Stimulated activated CD8-positive, alpha-beta memory T cell treated with anti-CD3 and anti-CD28 coated beads, Interleukin-7, amount 100 ng/mL, for 4 hours (primary cell): Measurements from ENCODE around the gene ST8SIA4.
A peak's percentile ranks its signal among the peaks of the same experiment; 100 is the strongest.
"Not testable (repeated sequence)": the region's sequence is repeated elsewhere in the genome, so short reads cannot be mapped to it uniquely, and the experiment has no call there.

Experiments
- DNase-seq, 2 donors: peaks; one replicate each; pipeline ENCODE4 v3.0.0-alpha.2; 2020; ENCODE audit warnings: low read depth in 2 of 2

The ST8SIA4 gene

DNA sequence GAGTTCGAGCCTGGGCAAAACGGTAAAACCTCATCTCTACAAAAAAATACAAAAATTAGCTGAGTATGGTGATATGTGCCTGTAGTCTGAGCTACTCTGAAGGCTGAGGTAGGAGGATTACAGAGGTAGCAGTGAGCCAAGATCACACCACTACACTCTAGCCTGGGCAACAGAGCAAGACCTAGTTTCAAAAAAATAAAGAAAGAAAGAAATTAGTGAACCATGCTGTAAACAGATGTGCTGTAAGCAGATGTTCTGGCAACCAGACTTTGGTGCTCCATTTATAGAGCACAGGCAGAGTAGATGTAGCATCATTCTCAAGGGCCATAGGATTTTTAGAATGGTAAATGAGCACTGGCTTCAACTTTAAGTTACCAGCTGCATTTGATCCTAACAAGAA lies 115.4 kb downstream of the ST8SIA4 start:
- DNase-seq: no peak

- DNase-seq: not testable (repeated sequence)
Observed at GRCh38 chr5:100785536-100785935, 117.5 kb downstream of the ST8SIA4 start.

DNA sequence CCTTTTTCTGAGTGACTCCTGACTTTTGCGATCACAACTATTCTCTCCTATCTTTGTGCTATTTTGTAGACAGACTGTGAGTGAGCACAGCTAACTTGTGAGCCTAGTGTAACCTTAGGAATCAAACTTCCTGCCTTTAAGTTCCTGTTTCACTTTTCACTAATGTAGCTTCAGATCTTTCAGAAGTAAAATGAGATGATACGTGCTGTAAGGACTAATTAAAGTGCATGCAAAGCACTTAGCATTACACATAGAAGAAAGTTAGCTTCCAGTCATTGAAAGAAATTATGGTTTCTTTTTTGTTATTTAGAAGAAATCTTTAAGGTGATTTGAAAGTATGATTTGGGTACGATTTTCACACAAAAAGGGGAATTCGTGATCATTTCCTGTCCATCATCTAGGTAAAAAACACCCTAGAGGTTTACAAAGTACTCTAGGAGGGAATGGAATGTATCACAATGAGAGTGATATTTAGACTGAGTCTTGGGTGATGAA lies 122.7 kb downstream of the ST8SIA4 start:
- DNase-seq: no peak

DNA sequence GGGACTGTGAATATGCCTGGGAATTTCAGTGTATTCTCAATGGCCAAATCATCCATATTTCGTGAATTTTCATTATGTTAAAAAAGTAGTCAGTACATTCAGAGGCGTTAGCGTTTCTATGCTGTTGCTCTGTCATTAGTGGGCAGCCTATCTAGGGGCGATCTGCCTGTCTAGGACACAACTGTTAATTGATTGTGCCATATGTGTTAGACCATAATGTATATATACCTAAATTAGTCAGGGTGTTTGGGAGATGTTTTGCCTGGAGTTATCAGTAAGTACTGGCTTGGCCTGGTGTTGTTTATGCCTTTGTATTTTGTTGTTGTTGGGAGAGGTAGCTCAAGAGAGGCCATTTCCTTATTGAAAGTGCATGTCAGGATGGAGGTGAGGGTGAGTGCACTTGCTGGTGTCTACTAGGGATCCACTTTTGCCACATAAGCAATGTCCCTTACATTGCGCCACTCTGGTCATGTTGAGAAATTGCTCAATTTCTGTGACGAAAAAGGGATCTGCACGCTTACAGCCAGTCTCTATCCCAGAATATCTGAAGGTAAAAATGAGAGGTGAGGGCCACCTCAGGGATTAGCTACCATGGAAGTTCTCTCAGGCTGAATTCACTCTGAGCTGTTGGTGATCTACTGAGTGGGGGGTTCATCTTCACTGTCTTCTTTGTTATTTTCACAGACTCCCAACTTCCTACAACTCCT lies 123.3 kb downstream of the ST8SIA4 start:
- DNase-seq: no peak

DNA sequence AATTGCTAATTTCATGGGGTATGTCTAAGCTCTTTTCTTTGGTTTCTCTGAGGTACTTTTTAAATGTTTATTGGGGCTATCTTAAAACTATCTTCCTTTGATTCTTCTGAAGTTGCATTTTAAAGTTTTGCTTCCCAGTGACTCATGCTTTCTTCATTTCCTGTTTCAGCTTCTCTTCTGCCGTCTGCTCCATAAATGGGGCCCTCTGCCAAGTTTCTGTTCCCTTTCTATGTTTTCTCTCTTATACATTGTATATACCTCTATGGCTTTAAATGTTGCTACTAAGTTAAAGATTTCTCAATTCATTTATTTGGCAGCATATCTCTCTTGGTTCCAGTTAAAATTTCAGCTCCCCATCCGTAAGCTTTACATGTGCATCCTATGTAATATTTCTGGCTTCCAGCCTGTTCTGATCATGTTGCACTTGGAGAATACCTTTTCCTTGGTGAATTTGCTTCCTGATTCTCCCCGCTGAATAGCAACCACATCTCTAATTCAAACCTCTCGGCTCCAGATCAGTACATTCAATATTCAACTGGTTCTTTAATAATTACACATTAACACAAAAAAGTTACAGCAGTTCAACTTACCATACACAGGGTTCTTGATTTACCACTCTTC lies 125.3 kb downstream of the ST8SIA4 start:
- DNase-seq: peak in 1 of 2 donors; percentile 3

DNA sequence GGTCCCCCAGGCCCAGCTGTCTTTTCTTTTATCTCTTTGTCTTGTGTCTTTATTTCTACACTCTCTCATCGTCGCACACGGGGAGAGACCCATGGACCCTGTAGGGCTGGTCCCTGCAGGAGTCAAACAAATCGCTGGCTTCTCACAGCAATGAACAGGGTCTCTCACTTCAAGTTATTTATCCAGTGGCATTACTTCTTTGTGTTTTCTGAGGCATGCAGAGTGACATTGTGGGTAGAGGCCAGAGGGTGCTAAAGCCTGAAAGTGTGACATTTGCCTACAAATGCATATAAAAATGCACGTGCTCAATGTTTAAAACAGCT lies 127.6 kb downstream of the ST8SIA4 start:
- DNase-seq: no peak

- no peak for DNase-seq
Observed at GRCh38 chr5:100772548-100772947, 130.5 kb downstream of the ST8SIA4 start.

GRCh38 chr5:100772006-100772405 lies 131.1 kb downstream of the ST8SIA4 start:
- no peak for DNase-seq

DNA sequence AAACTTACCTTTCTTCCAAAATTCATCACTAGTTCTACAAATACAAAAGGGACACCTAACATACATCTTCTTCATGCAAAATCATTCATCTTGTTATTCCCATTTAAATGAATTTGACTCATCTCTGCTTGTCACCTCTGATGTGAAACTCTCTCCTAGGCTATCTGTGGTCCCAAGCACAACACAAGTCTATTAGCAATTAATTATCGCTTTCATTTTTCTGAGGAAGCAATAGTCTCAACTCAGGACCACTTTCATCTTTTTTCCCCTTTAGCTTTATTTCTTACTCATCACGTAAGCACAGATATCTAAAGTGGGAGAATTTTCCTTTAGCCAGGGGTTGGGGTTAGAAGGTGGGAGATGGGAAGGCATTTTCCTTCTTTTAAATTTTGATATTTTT lies 131.9 kb downstream of the ST8SIA4 start:
- no peak for DNase-seq

- no peak for DNase-seq
Observed at GRCh38 chr5:100768221-100768620, 134.9 kb downstream of the ST8SIA4 start.

GRCh38 chr5:100762995-100763394 lies 140.1 kb downstream of the ST8SIA4 start:
- no peak for DNase-seq

DNA sequence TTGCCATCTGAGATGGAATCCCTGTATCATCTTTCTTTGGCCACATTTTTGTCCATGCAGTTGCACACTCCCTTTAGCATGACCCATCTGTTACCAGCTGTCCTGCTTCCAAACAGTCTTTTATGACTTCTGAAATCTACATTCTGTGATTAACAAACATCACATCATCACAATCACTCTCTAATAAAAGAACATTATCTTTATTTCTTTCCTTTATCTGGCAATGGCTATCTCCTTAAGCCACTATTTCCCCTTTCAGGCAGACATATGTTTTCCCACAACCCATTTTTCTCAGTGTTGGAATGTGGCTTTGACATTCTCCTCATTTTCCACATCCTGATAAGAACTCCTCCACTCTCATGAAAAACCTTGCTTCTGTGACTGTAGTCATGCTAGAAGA lies 141.0 kb downstream of the ST8SIA4 start:
- no peak for DNase-seq

- DNase-seq: no peak
Observed at GRCh38 chr5:100761192-100761591, 141.9 kb downstream of the ST8SIA4 start.

GRCh38 chr5:100760688-100761087 lies 142.4 kb downstream of the ST8SIA4 start:
- DNase-seq: no peak

- DNase-seq: no peak
Observed at GRCh38 chr5:100758780-100759179, 144.3 kb downstream of the ST8SIA4 start.

GRCh38 chr5:100758306-100758705 lies 144.8 kb downstream of the ST8SIA4 start:
- DNase-seq: no peak

DNA sequence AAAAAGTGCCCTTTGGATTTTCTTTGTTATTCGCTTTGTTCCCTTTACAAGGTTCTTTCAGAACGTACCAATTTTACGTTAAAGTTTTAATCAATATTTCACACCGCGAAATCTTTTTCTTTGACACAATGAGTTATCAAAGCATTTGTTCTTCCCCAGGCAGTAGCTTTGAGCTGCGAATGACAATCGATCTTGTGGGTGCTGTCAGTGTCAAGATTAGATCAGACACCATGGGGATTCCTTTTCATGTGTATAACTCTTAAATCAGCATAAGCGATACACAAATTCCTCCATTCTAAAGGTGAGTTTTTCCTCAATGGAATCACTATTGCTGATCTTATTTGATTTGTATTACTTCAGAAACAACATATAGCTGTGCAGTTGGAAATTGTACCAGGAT lies 145.5 kb downstream of the ST8SIA4 start:
- DNase-seq: no peak
